GM21367 (cell line): Measurements from ENCODE around the gene REPS1.
"Not testable (repeated sequence)": the region's sequence is repeated elsewhere in the genome, so short reads cannot be mapped to it uniquely, and the experiment has no call there.

Experiments
- ATAC-seq: cut with Tn5 transposase; IDR thresholded peaks from one replicate; pipeline ENCODE4 v1.9.1; 2021; ENCODE audit not compliant: unreplicated experiment

The REPS1 gene

GRCh38 chr6:138971601-138972000 is 16.5 kb downstream of the REPS1 start:
- ATAC-seq = no peak

GRCh38 chr6:138970856-138971425 is 17.1 kb downstream of the REPS1 start:
- ATAC-seq = peak; percentile 48

GRCh38 chr6:138970159-138970558 is 17.9 kb downstream of the REPS1 start:
- ATAC-seq = no peak

- no peak for ATAC-seq
Observed at GRCh38 chr6:138966870-138967269, 21.2 kb downstream of the REPS1 start.

GRCh38 chr6:138965971-138966370 is 22.1 kb downstream of the REPS1 start:
- no peak for ATAC-seq

- no peak for ATAC-seq
Observed at GRCh38 chr6:138965291-138965874, 22.7 kb downstream of the REPS1 start.

GRCh38 chr6:138964012-138964411 is 24.0 kb downstream of the REPS1 start:
- ATAC-seq = no peak

GRCh38 chr6:138963531-138963930 is 24.5 kb downstream of the REPS1 start:
- no peak for ATAC-seq

- ATAC-seq = no peak
Observed at GRCh38 chr6:138963119-138963518, 24.9 kb downstream of the REPS1 start.

GRCh38 chr6:138959521-138959920 is 28.5 kb downstream of the REPS1 start:
- ATAC-seq = no peak

GRCh38 chr6:138958595-138958994 is 29.5 kb downstream of the REPS1 start:
- ATAC-seq = no peak

- no peak for ATAC-seq
Observed at GRCh38 chr6:138957903-138958302, 30.1 kb downstream of the REPS1 start.

GRCh38 chr6:138957484-138957883 is 30.6 kb downstream of the REPS1 start:
- no peak for ATAC-seq

GRCh38 chr6:138956244-138956924 is 31.7 kb downstream of the REPS1 start:
- ATAC-seq = no peak

- ATAC-seq = no peak
Observed at GRCh38 chr6:138955262-138955661, 32.8 kb downstream of the REPS1 start.

GRCh38 chr6:138953451-138953850 is 34.6 kb downstream of the REPS1 start:
- no peak for ATAC-seq

GRCh38 chr6:138948546-138949179 is 39.4 kb downstream of the REPS1 start:
- ATAC-seq = no peak

- no peak for ATAC-seq
Observed at GRCh38 chr6:138948004-138948403, 40.0 kb downstream of the REPS1 start.

GRCh38 chr6:138945354-138945753 is 42.7 kb downstream of the REPS1 start:
- no peak for ATAC-seq

GRCh38 chr6:138944412-138944811 is 43.6 kb downstream of the REPS1 start:
- ATAC-seq = no peak

GRCh38 chr6:138943089-138943625 is 44.9 kb downstream of the REPS1 start:
- ATAC-seq = no peak

GRCh38 chr6:138936873-138937272 is 51.2 kb downstream of the REPS1 start:
- not testable (repeated sequence) for ATAC-seq
